ENCODE measurements around the gene MCM9. TPM values are rescaled to one million over a fixed set of nuclear protein-coding genes. Genes with fewer than 3 reads are reported as not detected.
A peak's percentile ranks its signal among the peaks of the same experiment; 100 is the strongest.
"Not testable (repeated sequence)": the region's sequence is repeated elsewhere in the genome, so short reads cannot be mapped to it uniquely, and the experiment has no call there.

Gene MCM9
- total RNA-seq, 1 experiment from 2014 or later: 12.1 TPM

- peak; percentile 83 for DNase-seq (ENCODE audit: low read depth)
These were observed 134.4 kb downstream of the MCM9 start for GRCh38 chr6:118800394-118801071.

- DNase-seq (ENCODE audit: low read depth): no peak
These were observed 135.1 kb downstream of the MCM9 start for GRCh38 chr6:118799826-118800225.

- not testable (repeated sequence) for DNase-seq (ENCODE audit: low read depth)
These were observed 138.4 kb downstream of the MCM9 start for GRCh38 chr6:118796548-118796947.

GRCh38 chr6:118791499-118791898 is 143.5 kb downstream of the MCM9 start:
- no peak for DNase-seq (ENCODE audit: low read depth)

GRCh38 chr6:118789954-118790353 is 145.0 kb downstream of the MCM9 start:
- DNase-seq (ENCODE audit: low read depth): no peak

- DNase-seq (ENCODE audit: low read depth): no peak
These were observed 145.5 kb downstream of the MCM9 start for GRCh38 chr6:118789419-118789818.

GRCh38 chr6:118788702-118789101 is 146.3 kb downstream of the MCM9 start:
- DNase-seq (ENCODE audit: low read depth): no peak

GRCh38 chr6:118787724-118788423 is 147.1 kb downstream of the MCM9 start:
- peak; percentile 8 for DNase-seq (ENCODE audit: low read depth)

GRCh38 chr6:118786596-118787453 is 148.1 kb downstream of the MCM9 start:
- no peak for DNase-seq (ENCODE audit: low read depth)

- no peak for DNase-seq (ENCODE audit: low read depth)
These were observed 149.4 kb downstream of the MCM9 start for GRCh38 chr6:118785601-118786000.

GRCh38 chr6:118784641-118785164 is 150.3 kb downstream of the MCM9 start:
- no peak for DNase-seq (ENCODE audit: low read depth)

- no peak for DNase-seq (ENCODE audit: low read depth)
These were observed 150.9 kb downstream of the MCM9 start for GRCh38 chr6:118783931-118784550.

GRCh38 chr6:118782651-118783050 is 152.3 kb downstream of the MCM9 start:
- no peak for DNase-seq (ENCODE audit: low read depth)

GRCh38 chr6:118781897-118782296 is 153.1 kb downstream of the MCM9 start:
- no peak for DNase-seq (ENCODE audit: low read depth)

GRCh38 chr6:118780668-118781067 is 154.3 kb downstream of the MCM9 start:
- DNase-seq (ENCODE audit: low read depth): no peak

- peak; percentile 82 for DNase-seq (ENCODE audit: low read depth)
These were observed 158.1 kb downstream of the MCM9 start for GRCh38 chr6:118776607-118777549.

- DNase-seq (ENCODE audit: low read depth): no peak
These were observed 159.6 kb downstream of the MCM9 start for GRCh38 chr6:118775381-118775780.

GRCh38 chr6:118774581-118774980 is 160.4 kb downstream of the MCM9 start:
- peak; percentile 26 for DNase-seq (ENCODE audit: low read depth)

- no peak for DNase-seq (ENCODE audit: low read depth)
These were observed 162.1 kb downstream of the MCM9 start for GRCh38 chr6:118772886-118773285.

GRCh38 chr6:118771253-118771652 is 163.7 kb downstream of the MCM9 start:
- DNase-seq (ENCODE audit: low read depth): no peak
